Measurements from ENCODE around the gene PEAK1.
A peak's percentile ranks its signal among the peaks of the same experiment; 100 is the strongest.

The PEAK1 gene

DNA sequence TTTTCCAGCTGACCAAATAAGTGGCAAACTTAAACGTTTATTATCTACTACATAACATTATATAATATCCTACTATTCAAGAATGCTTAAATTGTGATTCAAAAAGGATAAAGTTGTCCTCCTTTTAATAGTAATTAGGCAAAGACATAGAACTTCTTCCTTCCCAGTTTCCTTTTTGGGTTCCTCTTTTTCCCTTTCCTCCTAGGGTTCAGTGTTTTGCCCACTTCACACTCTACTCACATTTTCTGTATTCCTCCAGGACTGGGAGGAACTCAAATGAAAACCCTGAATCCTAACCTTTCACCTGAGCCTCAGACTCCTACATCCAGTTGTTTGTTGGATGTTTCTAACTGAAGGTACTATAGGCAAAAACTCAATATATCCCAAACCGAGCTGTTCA is 132.5 kb downstream of the PEAK1 start:
- Histone ChIP-seq H3K9me3 (replicated peaks in 1 of 2; ENCODE audit: control insufficient read depth in 2 of 2, insufficient read depth in 1 of 2, low read depth in 1 of 2, low read length in 2 of 2) (no peaks in the 10 kb centered on the region), H4K8ac (ENCODE audit: low read depth, low read length) (no peak overlapping the region), H3K36me3 (replicated peaks in 1 of 2; ENCODE audit: control insufficient read depth in 2 of 2, insufficient read depth in 2 of 2, low read length in 2 of 2) (peaks cover 2 to 17% of the 10 kb centered on the region in 2 donors), H2BK120ac (ENCODE audit: low read depth, low read length) (no peak overlapping the region), H3K4me1 (ENCODE audit: control insufficient read depth in 2 of 2, insufficient read depth in 1 of 2, low read depth in 1 of 2, low read length in 2 of 2) (no peaks in the 10 kb centered on the region), H2AFZ (ENCODE audit: low read length) (no peak overlapping the region), H3K9ac (ENCODE audit: low read depth, low read length, poor library complexity) (no peak overlapping the region), H3K4me3 (ENCODE audit: low read length in 2 of 2) (no peak overlapping the region), H3K27me3 (ENCODE audit: control insufficient read depth in 3 of 3, insufficient read depth in 3 of 3, low read depth in 1 of 3, low read length in 3 of 3) (no peaks in the 10 kb centered on the region), H3K14ac (ENCODE audit: low read length) (no peak overlapping the region), H2BK12ac (ENCODE audit: low read length) (no peak overlapping the region), H3K4me2 (ENCODE audit: insufficient read depth, low read length, poor library complexity, severe bottlenecking) (no peak overlapping the region), H4K91ac (ENCODE audit: low read depth, low read length, poor library complexity) (no peak overlapping the region), H3K18ac (ENCODE audit: low read length) (no peak overlapping the region), H3K23ac (ENCODE audit: low read depth, low read length, poor library complexity) (no peak overlapping the region), H2AK5ac (ENCODE audit: low read depth, low read length) (no peak overlapping the region), H2BK5ac (ENCODE audit: low read length) (no peak overlapping the region), H2BK15ac (ENCODE audit: low read length) (no peak overlapping the region), H3K79me1 (ENCODE audit: low read depth, low read length) (no peaks in the 10 kb centered on the region), H3K27ac (replicated peaks; ENCODE audit: low read length) (no peak overlapping the region), H3K4ac (ENCODE audit: low read length) (no peak overlapping the region)
- no peak for DNase-seq (ENCODE audit: low spot score)
- WGBS, 2 donors (ENCODE audit: extremely low coverage in 2 of 2, insufficient read length in 2 of 2, insufficient replicate concordance in 1 of 2): no CpG with 5 or more reads among the region's 2 CpGs

DNA sequence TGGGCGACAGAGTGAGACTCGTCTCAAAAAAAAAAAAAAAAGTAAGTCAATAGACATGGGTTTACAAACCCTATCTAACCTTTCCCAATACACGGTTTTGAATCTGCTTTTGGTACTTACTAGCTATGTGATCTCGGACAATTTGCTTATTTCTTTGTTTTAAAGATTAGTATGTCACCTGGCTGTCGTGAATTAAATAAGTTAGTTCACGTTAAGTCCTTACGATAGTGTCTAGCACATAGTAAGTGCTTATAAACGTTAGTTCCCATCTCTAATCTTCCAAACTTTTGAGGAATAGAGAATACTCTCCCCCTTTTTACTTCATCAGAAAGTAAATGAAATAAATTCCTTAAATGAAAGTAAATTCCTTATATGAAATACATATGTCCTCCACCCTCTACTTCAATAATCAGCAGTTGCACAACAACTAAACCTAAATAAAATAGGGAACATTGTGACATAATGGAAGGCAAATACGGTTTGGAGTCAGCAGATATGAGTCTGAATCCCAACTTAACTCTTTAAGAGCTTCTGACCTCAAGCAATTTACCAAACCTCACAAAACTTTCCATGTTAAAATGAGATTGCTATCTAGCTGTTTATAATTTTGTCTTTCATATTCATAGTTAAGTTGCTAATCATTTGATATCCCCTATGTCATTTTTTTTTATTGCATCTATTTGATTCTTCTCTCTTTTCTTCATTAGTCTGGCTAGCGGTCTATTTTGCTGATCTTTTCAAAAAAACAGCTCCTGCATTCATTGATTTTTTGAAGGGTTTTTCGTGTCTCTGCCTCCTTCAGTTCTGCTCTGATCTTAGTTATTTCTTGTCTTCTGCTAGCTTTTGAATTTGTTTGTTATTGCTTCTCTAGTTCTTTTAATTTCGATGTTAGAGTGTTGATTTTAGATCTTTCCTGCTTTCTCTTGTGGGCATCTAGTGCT is 134.6 kb downstream of the PEAK1 start:
- no CpG with 5 or more reads among the region's 12 CpGs for WGBS, 2 donors (ENCODE audit: extremely low coverage in 2 of 2, insufficient read length in 2 of 2, insufficient replicate concordance in 1 of 2)
- no peak overlapping the region for H3K14ac ChIP-seq (ENCODE audit: low read length)
- no peak overlapping the region for H3K23ac ChIP-seq (ENCODE audit: low read depth, low read length, poor library complexity)
- no peak overlapping the region for H2AK5ac ChIP-seq (ENCODE audit: low read depth, low read length)
- no peaks in the 10 kb centered on the region for H3K4me1 ChIP-seq (ENCODE audit: control insufficient read depth in 2 of 2, insufficient read depth in 1 of 2, low read depth in 1 of 2, low read length in 2 of 2)
- no peak overlapping the region for H3K27ac ChIP-seq (replicated peaks; ENCODE audit: low read length)
- no peak overlapping the region for H3K4me3 ChIP-seq (ENCODE audit: low read length in 2 of 2)
- no peaks in the 10 kb centered on the region for H3K9me3 ChIP-seq (replicated peaks in 1 of 2; ENCODE audit: control insufficient read depth in 2 of 2, insufficient read depth in 1 of 2, low read depth in 1 of 2, low read length in 2 of 2)
- H3K79me1 ChIP-seq (ENCODE audit: low read depth, low read length): no peaks in the 10 kb centered on the region
- H3K9ac ChIP-seq (ENCODE audit: low read depth, low read length, poor library complexity): no peak overlapping the region
- no peak overlapping the region for H3K4me2 ChIP-seq (ENCODE audit: insufficient read depth, low read length, poor library complexity, severe bottlenecking)
- DNase-seq (ENCODE audit: low spot score): no peak
- H2AFZ ChIP-seq (ENCODE audit: low read length): no peak overlapping the region
- no peak overlapping the region for H2BK120ac ChIP-seq (ENCODE audit: low read depth, low read length)
- no peak overlapping the region for H3K18ac ChIP-seq (ENCODE audit: low read length)
- H2BK12ac ChIP-seq (ENCODE audit: low read length): no peak overlapping the region
- H3K36me3 ChIP-seq (replicated peaks in 1 of 2; ENCODE audit: control insufficient read depth in 2 of 2, insufficient read depth in 2 of 2, low read length in 2 of 2): peaks cover 2 to 24% of the 10 kb centered on the region in 2 donors
- H4K8ac ChIP-seq (ENCODE audit: low read depth, low read length): no peak overlapping the region
- H2BK15ac ChIP-seq (ENCODE audit: low read length): no peak overlapping the region
- H3K4ac ChIP-seq (ENCODE audit: low read length): no peak overlapping the region
- no peaks in the 10 kb centered on the region for H3K27me3 ChIP-seq (ENCODE audit: control insufficient read depth in 3 of 3, insufficient read depth in 3 of 3, low read depth in 1 of 3, low read length in 3 of 3)
- H4K91ac ChIP-seq (ENCODE audit: low read depth, low read length, poor library complexity): no peak overlapping the region
- H2BK5ac ChIP-seq (ENCODE audit: low read length): no peak overlapping the region

DNA sequence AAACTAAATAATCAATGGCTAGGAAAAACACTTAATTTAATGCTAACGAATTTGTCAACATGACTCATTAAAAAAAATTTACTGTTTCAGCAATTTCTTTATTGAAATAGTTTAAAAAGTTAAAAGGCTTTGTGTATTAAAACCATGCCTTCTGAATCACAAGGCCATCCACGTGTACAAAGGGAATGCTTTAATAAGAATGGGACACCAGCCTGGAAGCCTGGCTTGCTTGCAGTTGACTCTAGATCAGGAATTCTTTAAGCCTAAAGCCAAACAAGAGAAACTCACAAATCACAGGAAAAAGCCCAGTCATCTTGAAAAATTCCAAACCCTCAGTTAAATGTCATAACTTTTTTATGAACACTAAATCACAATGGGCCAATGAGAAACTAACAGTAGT is 137.6 kb downstream of the PEAK1 start:
- H3K27ac ChIP-seq (replicated peaks; ENCODE audit: low read length): no peak overlapping the region
- H3K18ac ChIP-seq (ENCODE audit: low read length): no peak overlapping the region
- no peak overlapping the region for H2BK120ac ChIP-seq (ENCODE audit: low read depth, low read length)
- no peak overlapping the region for H4K8ac ChIP-seq (ENCODE audit: low read depth, low read length)
- H3K27me3 ChIP-seq (ENCODE audit: control insufficient read depth in 3 of 3, insufficient read depth in 3 of 3, low read depth in 1 of 3, low read length in 3 of 3): no peaks in the 10 kb centered on the region
- H2BK15ac ChIP-seq (ENCODE audit: low read length): no peak overlapping the region
- H3K36me3 ChIP-seq (replicated peaks in 1 of 2; ENCODE audit: control insufficient read depth in 2 of 2, insufficient read depth in 2 of 2, low read length in 2 of 2): peaks cover 2 to 24% of the 10 kb centered on the region in 2 donors
- H3K23ac ChIP-seq (ENCODE audit: low read depth, low read length, poor library complexity): no peak overlapping the region
- no peak overlapping the region for H3K14ac ChIP-seq (ENCODE audit: low read length)
- no peak overlapping the region for H2BK12ac ChIP-seq (ENCODE audit: low read length)
- no peak overlapping the region for H2AK5ac ChIP-seq (ENCODE audit: low read depth, low read length)
- peak; percentile 11 for DNase-seq (ENCODE audit: low spot score)
- H3K9ac ChIP-seq (ENCODE audit: low read depth, low read length, poor library complexity): no peak overlapping the region
- H2AFZ ChIP-seq (ENCODE audit: low read length): no peak overlapping the region
- H4K91ac ChIP-seq (ENCODE audit: low read depth, low read length, poor library complexity): no peak overlapping the region
- no peaks in the 10 kb centered on the region for H3K9me3 ChIP-seq (replicated peaks in 1 of 2; ENCODE audit: control insufficient read depth in 2 of 2, insufficient read depth in 1 of 2, low read depth in 1 of 2, low read length in 2 of 2)
- no peaks in the 10 kb centered on the region for H3K79me1 ChIP-seq (ENCODE audit: low read depth, low read length)
- no peak overlapping the region for H2BK5ac ChIP-seq (ENCODE audit: low read length)
- H3K4ac ChIP-seq (ENCODE audit: low read length): no peak overlapping the region
- H3K4me2 ChIP-seq (ENCODE audit: insufficient read depth, low read length, poor library complexity, severe bottlenecking): no peak overlapping the region
- H3K4me3 ChIP-seq (ENCODE audit: low read length in 2 of 2): no peak overlapping the region
- no peaks in the 10 kb centered on the region for H3K4me1 ChIP-seq (ENCODE audit: control insufficient read depth in 2 of 2, insufficient read depth in 1 of 2, low read depth in 1 of 2, low read length in 2 of 2)
- WGBS, 2 donors (ENCODE audit: extremely low coverage in 2 of 2, insufficient read length in 2 of 2, insufficient replicate concordance in 1 of 2): no CpG with 5 or more reads among the region's 2 CpGs

DNA sequence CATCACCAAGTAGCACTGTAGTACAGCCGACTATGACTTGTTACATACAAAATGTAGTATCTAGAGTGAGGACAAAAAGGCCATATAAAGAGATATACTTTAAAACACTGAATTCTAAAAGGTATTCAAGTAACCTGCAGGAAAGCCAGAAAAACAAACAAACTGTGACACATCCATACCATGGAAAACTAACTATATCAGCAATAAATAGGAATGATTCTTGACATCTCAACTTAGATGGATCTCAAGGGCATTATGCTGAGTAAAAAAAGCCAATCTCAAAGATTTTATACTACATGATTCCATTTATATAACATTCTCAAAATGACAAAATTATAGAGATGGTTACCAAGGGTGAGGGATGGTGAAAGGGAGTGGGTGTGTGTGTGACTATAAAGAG is 143.0 kb downstream of the PEAK1 start:
- H4K91ac ChIP-seq (ENCODE audit: low read depth, low read length, poor library complexity): no peak overlapping the region
- WGBS, 2 donors (ENCODE audit: extremely low coverage in 2 of 2, insufficient read length in 2 of 2, insufficient replicate concordance in 1 of 2): no CpG with 5 or more reads among the region's 1 CpG

More for the DNA sequence above, 143.0 kb downstream of the PEAK1 start:
- no peaks in the 10 kb centered on the region for H3K79me1 ChIP-seq (ENCODE audit: low read depth, low read length)
- H2BK15ac ChIP-seq (ENCODE audit: low read length): no peak overlapping the region
- H3K4me1 ChIP-seq (ENCODE audit: control insufficient read depth in 2 of 2, insufficient read depth in 1 of 2, low read depth in 1 of 2, low read length in 2 of 2): no peaks in the 10 kb centered on the region
- peaks cover 0 to 7% of the 10 kb centered on the region in 2 donors for H3K36me3 ChIP-seq (replicated peaks in 1 of 2; ENCODE audit: control insufficient read depth in 2 of 2, insufficient read depth in 2 of 2, low read length in 2 of 2)
- no peak overlapping the region for H2BK12ac ChIP-seq (ENCODE audit: low read length)
- no peak overlapping the region for H2AK5ac ChIP-seq (ENCODE audit: low read depth, low read length)
- no peak overlapping the region for H3K4me2 ChIP-seq (ENCODE audit: insufficient read depth, low read length, poor library complexity, severe bottlenecking)
- H2AFZ ChIP-seq (ENCODE audit: low read length): no peak overlapping the region
- H3K18ac ChIP-seq (ENCODE audit: low read length): no peak overlapping the region
- H3K27ac ChIP-seq (replicated peaks; ENCODE audit: low read length): no peak overlapping the region
- H3K14ac ChIP-seq (ENCODE audit: low read length): no peak overlapping the region
- no peak overlapping the region for H3K9ac ChIP-seq (ENCODE audit: low read depth, low read length, poor library complexity)
- peaks cover 0 to 12% of the 10 kb centered on the region in 2 donors for H3K9me3 ChIP-seq (replicated peaks in 1 of 2; ENCODE audit: control insufficient read depth in 2 of 2, insufficient read depth in 1 of 2, low read depth in 1 of 2, low read length in 2 of 2)
- H3K23ac ChIP-seq (ENCODE audit: low read depth, low read length, poor library complexity): no peak overlapping the region
- H3K4ac ChIP-seq (ENCODE audit: low read length): no peak overlapping the region
- H3K4me3 ChIP-seq (ENCODE audit: low read length in 2 of 2): no peak overlapping the region
- no peak overlapping the region for H4K8ac ChIP-seq (ENCODE audit: low read depth, low read length)
- no peak overlapping the region for H2BK5ac ChIP-seq (ENCODE audit: low read length)
- H3K27me3 ChIP-seq (ENCODE audit: control insufficient read depth in 3 of 3, insufficient read depth in 3 of 3, low read depth in 1 of 3, low read length in 3 of 3): no peaks in the 10 kb centered on the region
- no peak overlapping the region for H2BK120ac ChIP-seq (ENCODE audit: low read depth, low read length)
- no peak for DNase-seq (ENCODE audit: low spot score)
